HG02840 (cell line): ENCODE data around the gene FAM3A.

Experiments
- ATAC-seq: cut with Tn5 transposase; IDR thresholded peaks from one replicate; pipeline ENCODE4 v1.9.1; 2021; ENCODE audit warnings: mild to moderate bottlenecking, moderate library complexity, moderate number of reproducible peaks; ENCODE audit not compliant: unreplicated experiment, low FRiP score

The FAM3A gene

GRCh38 chrX:154483325-154483724 is 32.7 kb downstream of the FAM3A start:
- ATAC-seq, result no peak

GRCh38 chrX:154482786-154483185 is 33.2 kb downstream of the FAM3A start:
- no peak for ATAC-seq

GRCh38 chrX:154481911-154482601 is 34.0 kb downstream of the FAM3A start:
- no peak for ATAC-seq

- no peak for ATAC-seq
These were observed 34.8 kb downstream of the FAM3A start for GRCh38 chrX:154481195-154481594.

GRCh38 chrX:154478728-154479622 is 37.1 kb downstream of the FAM3A start, which contains the start of gene LAGE3:
TSS of gene LAGE3 (minus strand) at chrX:154479281. CDS start at chrX:154478915, 366 bp downstream.
- ATAC-seq, result peak; percentile 71

GRCh38 chrX:154477891-154478477 is 38.0 kb downstream of the FAM3A start:
- ATAC-seq, result no peak

- no peak for ATAC-seq
These were observed 39.2 kb downstream of the FAM3A start for GRCh38 chrX:154476821-154477220.

GRCh38 chrX:154473683-154474082 is 42.3 kb downstream of the FAM3A start:
- no peak for ATAC-seq

- no peak for ATAC-seq
These were observed 43.1 kb downstream of the FAM3A start for GRCh38 chrX:154472685-154473632.

- ATAC-seq, result no peak
These were observed 44.0 kb downstream of the FAM3A start for GRCh38 chrX:154471839-154472684.

- ATAC-seq, result no peak
These were observed 45.0 kb downstream of the FAM3A start for GRCh38 chrX:154470914-154471568.

- no peak for ATAC-seq
These were observed 45.6 kb downstream of the FAM3A start for GRCh38 chrX:154470434-154470833.

GRCh38 chrX:154469880-154470279 is 46.2 kb downstream of the FAM3A start:
- no peak for ATAC-seq

GRCh38 chrX:154469114-154469513 is 46.9 kb downstream of the FAM3A start:
- ATAC-seq, result no peak

- no peak for ATAC-seq
These were observed 47.8 kb downstream of the FAM3A start for GRCh38 chrX:154468217-154468616.

- no peak for ATAC-seq
These were observed 48.5 kb downstream of the FAM3A start for GRCh38 chrX:154467556-154467955.

GRCh38 chrX:154466907-154467306 is 49.1 kb downstream of the FAM3A start:
- ATAC-seq, result no peak

GRCh38 chrX:154466036-154466435 is 50.0 kb downstream of the FAM3A start:
- ATAC-seq, result no peak

GRCh38 chrX:154465601-154466000 is 50.4 kb downstream of the FAM3A start:
- ATAC-seq, result no peak
